ENCODE results near the gene PIP5K1B.

PIP5K1B gene

GRCh38 chr9:68808338-68808890, 103.4 kb downstream of the PIP5K1B start:
- no peak for DNase-seq (ENCODE audit: low read depth, low spot score)

DNA sequence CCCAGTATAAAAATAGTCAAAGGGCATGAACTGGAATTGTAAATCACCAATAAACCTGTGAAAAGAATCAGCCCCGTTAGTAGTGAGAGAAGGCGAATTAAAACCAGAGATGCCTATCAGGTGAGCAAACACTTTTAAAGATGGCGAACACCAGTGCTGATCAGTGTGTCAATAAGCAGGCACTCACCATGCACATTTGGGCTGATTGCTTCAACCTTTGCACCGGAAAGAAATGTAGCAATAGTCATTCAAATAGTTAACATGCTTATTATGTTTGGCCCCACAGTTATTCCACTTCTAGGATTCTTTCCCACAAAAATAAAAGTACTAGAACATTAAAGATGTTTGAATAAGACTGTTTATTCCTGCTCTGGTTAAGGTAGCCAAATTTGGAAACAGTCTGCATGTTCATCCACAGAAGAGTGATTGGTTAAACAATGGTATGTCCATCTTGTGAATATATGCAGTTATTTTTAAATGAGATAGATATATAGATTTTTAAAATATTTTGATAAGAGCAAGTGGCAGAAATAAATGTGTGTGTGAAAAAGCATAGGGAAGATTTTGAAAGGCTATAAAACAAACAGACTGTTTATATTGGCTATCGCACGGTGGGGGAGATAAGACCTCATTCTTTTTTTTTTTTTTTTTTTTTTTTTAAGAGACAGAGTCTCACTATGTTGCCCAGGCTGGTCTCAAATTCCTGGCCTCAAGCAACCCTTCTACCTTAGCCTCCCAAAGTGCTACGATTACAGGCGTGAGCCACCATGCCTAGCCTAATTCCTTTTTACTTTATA, 112.2 kb downstream of the PIP5K1B start:
- no peak for DNase-seq (ENCODE audit: low read depth, low spot score)

DNA sequence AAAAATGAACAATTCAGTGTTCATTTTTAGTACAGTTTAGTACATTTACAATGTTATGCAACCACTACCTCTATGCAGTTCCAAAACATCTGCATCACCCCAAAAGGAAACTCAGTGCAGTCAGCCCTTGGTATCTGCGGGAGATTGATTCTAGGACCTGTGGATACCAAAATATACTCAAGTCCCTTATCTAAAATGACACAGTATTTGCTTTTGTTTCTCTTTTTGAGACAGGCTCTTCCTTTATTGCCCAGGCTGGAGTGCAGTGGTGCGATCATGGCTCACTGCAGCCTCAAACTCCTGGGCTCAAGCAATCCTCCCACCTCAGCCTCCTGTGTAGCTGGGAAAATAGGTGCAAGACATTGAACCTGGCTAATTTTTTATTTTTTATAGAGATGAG, 114.0 kb downstream of the PIP5K1B start:
- no peak for DNase-seq (ENCODE audit: low read depth, low spot score)

- DNase-seq (ENCODE audit: low read depth, low spot score): no peak
Measured at GRCh38 chr9:68821911-68822310, 116.9 kb downstream of the PIP5K1B start.

DNA sequence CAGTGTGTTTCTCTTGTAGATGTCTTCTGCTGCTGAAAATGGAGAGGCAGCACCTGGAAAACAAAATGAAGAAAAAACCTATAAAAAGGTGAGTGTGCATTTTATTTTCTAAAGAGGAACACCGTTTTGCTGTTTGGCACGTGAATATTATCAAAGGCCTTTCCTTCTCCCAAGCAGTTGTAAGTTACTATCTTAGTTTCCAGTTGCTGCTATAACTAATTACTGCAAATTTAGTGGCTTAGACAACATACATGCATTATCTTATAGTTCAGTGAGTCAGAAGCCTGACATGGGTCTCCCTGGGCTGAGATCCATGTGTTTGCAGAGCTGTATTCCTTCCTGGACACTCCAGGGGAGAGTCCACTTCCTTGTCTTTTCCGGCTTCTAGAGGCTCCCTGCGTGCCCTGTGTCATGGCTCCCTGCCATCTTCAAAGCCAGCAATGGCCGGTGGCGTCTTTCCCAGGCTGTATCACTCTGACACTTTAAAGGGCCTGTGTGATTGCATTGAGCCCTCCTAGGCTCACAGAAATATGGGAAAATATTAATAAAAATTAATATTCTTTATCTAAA, 117.6 kb downstream of the PIP5K1B start:
- no peak for DNase-seq (ENCODE audit: low read depth, low spot score)

DNA sequence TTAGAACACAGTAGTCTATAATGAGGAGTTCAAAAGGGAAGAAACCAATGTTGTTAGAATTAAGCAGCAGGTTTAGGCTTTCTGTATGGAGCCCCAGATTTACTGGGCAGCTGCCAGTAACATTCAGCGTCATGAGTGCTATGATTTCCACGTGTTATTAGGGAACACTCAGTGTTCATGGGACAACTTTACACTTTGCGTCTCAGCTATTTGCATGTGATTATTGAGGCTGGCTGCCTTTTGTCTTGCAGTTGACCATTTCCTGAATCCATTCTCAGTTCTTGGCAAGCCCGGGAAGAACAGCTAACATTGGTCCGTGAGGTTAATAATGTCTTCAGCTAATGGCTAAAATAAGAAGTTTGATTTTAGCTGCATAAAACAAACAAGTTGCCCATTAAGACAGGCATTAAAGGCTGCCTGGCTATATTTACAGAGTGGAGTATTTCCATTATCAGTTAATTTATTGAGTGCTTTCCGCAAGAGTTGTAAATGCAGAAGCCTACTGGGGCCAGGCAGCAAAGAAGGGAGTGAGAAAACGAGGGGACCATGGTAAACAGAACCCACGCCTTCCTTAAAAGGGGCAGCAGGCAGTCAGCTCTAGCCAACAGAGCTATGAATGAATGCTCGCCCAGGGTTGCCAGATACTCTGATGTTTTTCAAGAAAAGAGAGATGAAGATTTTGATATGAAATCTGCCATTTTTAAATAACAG, 120.9 kb downstream of the PIP5K1B start:
- DNase-seq (ENCODE audit: low read depth, low spot score): no peak

DNA sequence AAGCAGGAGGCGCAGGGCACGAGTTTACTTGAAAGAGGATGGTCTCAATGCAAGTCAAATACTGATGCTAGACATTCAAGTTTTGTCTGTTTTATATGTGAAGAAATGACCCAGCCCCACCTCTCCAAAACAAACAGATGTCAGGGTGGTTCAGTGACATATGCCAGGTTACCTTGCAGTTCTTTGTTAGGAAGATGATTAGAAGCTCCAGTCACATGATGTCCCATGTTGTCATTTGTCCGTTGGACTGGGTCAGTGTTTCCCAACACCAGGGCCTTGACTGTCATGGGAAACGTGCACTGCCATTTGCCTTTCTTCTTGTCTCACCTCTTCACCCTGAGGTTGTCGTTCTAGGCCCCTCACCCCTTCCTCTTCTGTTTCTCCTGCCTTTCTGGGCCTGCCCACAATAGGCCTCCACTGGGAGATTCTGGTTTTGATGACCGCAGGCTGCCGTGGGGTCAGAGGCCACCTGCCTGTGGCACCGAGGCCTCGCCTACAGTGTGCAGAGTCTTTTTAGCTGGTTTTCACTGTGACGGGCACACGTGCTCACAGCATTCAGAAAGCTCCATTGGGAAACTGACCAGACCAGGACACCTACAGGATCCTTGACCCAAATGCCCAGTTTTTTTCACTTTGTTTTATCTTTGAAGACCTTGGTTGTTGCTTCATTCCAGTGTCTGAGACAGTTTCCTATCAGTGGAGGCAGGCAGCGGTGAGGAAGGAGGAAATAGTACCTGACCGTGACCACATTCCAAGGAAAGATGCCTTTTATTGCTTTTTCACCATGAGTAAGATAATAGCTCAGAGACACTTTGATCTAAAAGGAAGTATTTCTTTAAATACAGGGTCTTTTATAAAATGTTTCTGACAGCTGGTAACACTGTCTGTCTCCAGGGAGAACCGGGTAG, 123.1 kb downstream of the PIP5K1B start:
- DNase-seq (ENCODE audit: low read depth, low spot score): no peak

- no peak for DNase-seq (ENCODE audit: low read depth, low spot score)
Measured at GRCh38 chr9:68832101-68832500, 127.1 kb downstream of the PIP5K1B start.

DNA sequence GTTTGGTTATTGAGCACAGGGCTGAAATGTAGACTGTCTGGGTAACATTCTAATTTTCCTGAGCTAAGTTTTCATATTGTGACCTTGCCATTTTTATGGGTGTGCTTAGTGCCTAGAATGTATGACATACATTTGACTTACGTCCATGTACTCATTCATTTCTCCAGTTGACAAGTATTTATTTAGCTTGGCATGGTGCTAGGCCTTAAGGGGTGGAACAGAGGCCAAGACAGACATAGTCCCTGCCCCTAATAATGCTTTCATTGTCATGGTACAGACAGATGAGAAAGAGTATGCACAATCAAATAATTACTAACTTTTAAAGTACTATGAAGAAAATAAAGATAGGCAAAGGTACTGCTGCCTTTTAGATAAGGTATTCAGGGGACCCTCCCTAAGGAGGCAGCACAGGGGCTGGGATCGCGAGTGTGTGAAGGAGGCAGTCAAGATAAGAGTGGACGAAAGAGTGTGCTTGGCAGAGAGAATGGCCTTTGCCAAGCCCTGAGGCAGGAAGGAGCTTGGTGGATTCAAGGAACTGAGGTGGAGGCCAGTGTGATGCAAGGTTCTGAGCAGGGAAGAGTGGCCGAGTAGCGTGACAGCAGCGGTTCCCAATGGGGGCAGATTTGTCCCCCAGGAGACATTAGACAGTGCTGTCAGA, 128.0 kb downstream of the PIP5K1B start:
- DNase-seq (ENCODE audit: low read depth, low spot score): no peak

DNA sequence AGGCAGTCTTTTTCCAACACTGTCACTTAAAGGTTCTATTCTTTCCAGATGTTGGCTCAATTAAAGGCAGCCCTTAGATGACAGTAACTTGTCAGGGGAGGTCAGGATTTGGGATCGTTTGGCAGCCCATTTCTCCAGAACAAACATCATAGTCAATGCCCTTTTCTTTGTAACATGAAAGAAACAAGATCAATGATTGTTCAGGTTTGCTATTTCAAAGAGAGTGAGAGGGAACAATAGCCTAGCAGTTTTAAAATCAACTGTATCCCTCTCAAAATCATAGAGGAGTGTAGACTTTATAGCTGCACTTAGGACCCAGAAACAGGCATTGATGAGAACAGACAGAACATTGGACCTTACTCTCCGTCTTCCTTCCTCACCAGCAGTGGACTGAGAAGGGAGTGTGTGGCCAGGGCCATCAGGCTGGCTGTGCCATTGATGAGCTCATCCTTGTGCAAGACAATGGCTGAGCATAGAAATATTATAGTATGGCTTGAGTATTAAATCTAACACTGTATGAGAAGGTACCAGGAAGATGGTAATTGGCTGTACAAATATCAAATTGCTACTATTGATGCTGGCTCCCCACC, 130.0 kb downstream of the PIP5K1B start:
- DNase-seq (ENCODE audit: low read depth, low spot score): no peak

DNA sequence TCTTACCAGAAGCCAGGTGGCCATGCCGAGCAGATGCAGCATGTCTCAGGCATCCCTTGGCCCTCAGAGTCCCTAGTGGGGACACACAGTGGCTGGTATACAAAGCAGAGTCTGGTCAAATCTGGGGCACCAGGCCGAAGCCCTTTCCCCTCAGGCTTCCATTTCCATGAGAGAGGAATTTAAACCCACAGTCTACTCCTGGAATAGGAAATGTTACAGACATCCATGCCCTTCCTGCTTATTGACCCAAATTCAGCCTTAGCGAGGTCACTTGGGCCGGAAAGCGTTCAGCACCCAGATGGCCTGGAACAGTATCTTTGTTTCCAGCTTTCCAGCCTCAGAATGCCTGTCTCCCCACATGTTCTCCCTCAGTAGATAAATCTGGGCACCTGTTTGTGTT, 131.7 kb downstream of the PIP5K1B start:
- no peak for DNase-seq (ENCODE audit: low read depth, low spot score)

GRCh38 chr9:68838245-68838644, 133.2 kb downstream of the PIP5K1B start:
- DNase-seq (ENCODE audit: low read depth, low spot score): no peak

- DNase-seq (ENCODE audit: low read depth, low spot score): no peak
Measured at GRCh38 chr9:68841276-68842052, 136.4 kb downstream of the PIP5K1B start.

DNA sequence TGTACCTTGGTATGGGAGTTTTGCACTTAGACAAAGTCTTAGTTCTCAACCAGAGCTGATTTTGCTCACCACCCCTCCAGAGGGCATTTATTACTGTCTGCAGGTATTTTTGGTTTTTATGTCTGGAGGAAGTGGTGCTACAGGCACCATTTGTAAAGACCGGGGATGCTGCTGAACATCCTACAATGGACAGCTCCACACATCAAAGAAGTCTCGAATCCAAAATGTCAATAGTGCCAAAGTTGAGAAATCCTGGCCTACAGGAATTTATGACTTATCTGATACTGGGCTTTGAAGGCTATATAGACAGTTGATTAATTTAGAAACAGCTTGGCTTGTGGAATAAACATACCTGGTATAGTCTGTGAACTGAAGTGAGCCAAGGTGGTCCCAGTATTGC, 137.5 kb downstream of the PIP5K1B start:
- DNase-seq (ENCODE audit: low read depth, low spot score): no peak

DNA sequence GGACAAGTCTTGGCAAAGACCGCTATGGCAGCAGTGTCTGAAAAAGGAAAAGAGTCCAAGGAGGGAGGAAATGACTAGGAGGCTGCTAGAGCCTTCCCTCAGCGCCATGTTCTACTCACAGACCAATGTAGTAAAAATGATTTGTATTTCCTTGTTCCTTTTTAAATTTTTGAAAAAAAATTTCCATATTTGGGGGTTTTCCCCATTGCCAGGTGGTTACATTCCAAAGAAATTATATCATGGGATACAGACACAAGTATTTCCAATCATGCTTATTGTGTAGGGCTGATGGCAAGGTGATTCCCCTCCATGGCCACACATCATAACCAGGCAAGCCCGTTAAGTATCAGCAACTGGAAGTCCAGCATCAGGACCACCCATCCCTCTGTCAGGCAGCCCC, 138.2 kb downstream of the PIP5K1B start:
- no peak for DNase-seq (ENCODE audit: low read depth, low spot score)

DNA sequence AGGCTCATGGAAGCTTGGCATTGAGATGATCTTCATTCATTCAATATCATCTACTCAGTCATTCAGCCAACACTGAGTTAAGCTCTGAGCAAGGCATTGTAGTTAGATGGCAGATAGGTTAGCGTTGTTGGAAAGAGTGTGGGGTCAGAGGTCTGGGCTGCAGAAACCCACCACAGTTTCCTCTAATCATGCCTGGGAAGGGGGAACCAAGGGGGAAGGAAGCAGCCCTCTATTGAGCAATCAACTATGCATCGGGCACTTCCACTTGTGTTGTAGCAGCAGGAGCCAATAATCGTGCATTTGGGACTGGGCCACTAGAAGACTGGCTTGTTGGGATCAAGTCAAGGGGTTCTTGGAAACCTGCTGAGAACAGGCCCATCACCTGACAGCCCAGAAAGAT, 139.1 kb downstream of the PIP5K1B start:
- no peak for DNase-seq (ENCODE audit: low read depth, low spot score)

DNA sequence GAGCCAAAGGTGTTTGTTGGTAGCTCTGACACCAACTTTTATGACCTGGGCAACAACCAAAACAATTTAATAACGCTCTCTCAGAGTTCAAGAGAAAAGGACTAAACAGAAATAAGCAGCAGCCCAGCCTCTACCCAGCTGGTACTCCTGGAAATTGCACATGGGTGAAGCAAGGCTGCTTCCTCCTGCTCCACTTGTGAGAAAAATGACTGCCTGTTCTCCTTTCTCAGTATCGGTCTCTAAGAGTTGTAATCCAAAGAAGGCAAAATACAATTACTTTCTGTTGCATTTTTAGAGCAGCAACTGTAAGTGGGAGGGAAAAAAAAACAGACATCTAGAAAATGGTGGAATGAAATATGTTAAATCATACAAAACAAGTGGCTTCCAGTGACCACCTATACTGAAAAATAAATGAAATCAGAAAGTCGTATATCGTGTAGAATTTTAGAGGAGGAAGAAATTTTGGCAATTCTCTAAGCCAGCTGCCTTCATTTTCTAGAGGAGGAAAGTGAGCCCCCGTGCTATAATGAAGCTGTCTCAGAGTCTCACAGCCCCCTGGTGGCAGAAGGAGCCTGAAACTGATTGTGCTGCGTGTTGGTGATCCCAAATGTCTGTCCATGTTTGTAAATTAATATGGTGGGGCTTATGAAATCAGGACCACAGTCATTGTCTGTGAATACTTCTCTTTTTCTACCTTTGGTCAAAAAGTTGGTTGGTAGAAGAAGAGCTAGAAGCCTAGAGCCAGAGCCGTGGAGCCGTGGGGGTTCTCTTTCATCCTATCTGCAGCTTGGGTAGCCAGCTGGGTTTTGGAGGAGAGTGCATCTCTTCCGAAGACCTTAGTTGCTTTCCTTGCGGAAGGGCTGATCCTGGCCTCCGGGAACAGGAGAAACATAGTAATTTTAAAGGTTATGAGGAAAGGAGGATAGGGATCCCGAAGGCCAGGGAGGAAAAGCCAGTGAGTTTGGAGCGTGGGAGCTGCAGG, 139.9 kb downstream of the PIP5K1B start:
- DNase-seq (ENCODE audit: low read depth, low spot score): no peak

DNA sequence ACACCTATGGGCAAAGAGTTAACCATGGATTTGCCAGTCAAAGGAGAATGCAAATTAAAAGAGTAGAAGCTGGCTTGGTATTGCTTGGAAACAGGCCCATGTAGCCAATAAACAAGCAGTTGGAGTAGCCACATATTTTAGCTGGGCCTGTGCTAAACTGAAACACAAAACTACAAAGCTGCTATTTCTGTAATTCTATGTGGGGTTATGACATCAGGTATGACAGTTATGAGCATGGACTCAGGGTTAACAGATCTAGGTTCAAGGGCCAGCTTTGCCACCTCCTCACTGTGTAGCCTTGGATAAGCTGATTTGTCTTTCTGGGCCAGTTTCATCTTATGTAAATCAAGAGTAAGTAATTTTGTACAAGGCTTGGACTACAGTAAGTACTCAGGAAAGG, 142.7 kb downstream of the PIP5K1B start:
- no peak for DNase-seq (ENCODE audit: low read depth, low spot score)

GRCh38 chr9:68851657-68852056, 146.6 kb downstream of the PIP5K1B start:
- DNase-seq (ENCODE audit: low read depth, low spot score): no peak
